ENCODE data around the gene P2RY12. TPM values are rescaled to one million over a fixed set of nuclear protein-coding genes. Genes with fewer than 3 reads are reported as not detected.
A peak's percentile ranks its signal among the peaks of the same experiment; 100 is the strongest.

Gene P2RY12
- total RNA-seq, 6 donors from 2014 or later: 0.22 to 3.9 (median 2.8) TPM; not detected in 1

GRCh38 chr3:151321526-151321925, 63.0 kb downstream of the P2RY12 start:
- ATAC-seq (ENCODE audit: low FRiP score in 2 of 2): no peak
- Histone ChIP-seq H3K4me3 (no peak overlapping the region), H3K9me3 (no peaks in the 10 kb centered on the region), H3K4me1 (peaks cover 0 to 4% (median 0%) of the 10 kb centered on the region in 4 donors), H3K27me3 (no peaks in the 10 kb centered on the region), H3K36me3 (no peaks in the 10 kb centered on the region), H3K27ac (no peak overlapping the region)
- DNase-seq: no peak
- WGBS, 2 donors: 52 to 63% methylated on average over 1 of the region's 1 CpG
- no peak for TF ChIP-seq EP300 (IDR thresholded peaks at IDR 0.05)
- no peak for TF ChIP-seq POLR2A (IDR thresholded peaks at IDR 0.05)
- no peak for TF ChIP-seq POLR2AphosphoS5 (IDR thresholded peaks at IDR 0.05)
- TF ChIP-seq CTCF (IDR thresholded peaks at IDR 0.05): no peak

- WGBS, 2 donors: 71 to 75% methylated on average over 2 of the region's 2 CpGs
- no peak for DNase-seq
- Histone ChIP-seq H3K4me3 (no peak overlapping the region), H3K27ac (no peak overlapping the region), H3K36me3 (no peaks in the 10 kb centered on the region), H3K4me1 (peaks cover 0 to 4% (median 0%) of the 10 kb centered on the region in 4 donors), H3K9me3 (no peaks in the 10 kb centered on the region), H3K27me3 (no peaks in the 10 kb centered on the region)
- ATAC-seq (ENCODE audit: low FRiP score in 2 of 2): no peak
- TF ChIP-seq POLR2A (IDR thresholded peaks at IDR 0.05) (no peak), POLR2AphosphoS5 (IDR thresholded peaks at IDR 0.05) (no peak), CTCF (IDR thresholded peaks at IDR 0.05) (no peak)
Observed at GRCh38 chr3:151320131-151320530, 64.4 kb downstream of the P2RY12 start.

- DNase-seq: no peak
- ATAC-seq (ENCODE audit: low FRiP score in 2 of 2): no peak
- H3K4me3 ChIP-seq: no peak overlapping the region
- H3K27ac ChIP-seq: no peak overlapping the region
- TF ChIP-seq POLR2AphosphoS5 (IDR thresholded peaks at IDR 0.05): no peak
- no peak for TF ChIP-seq CTCF (IDR thresholded peaks at IDR 0.05)
- H3K36me3 ChIP-seq: no peaks in the 10 kb centered on the region
- 82 to 85% methylated on average over 4 of the region's 4 CpGs for WGBS, 2 donors
- peaks cover 0 to 4% (median 0%) of the 10 kb centered on the region in 4 donors for H3K4me1 ChIP-seq
- no peaks in the 10 kb centered on the region for H3K27me3 ChIP-seq
- no peaks in the 10 kb centered on the region for H3K9me3 ChIP-seq
Observed at GRCh38 chr3:151319628-151320027, 64.9 kb downstream of the P2RY12 start.

- Histone ChIP-seq H3K27me3 (no peaks in the 10 kb centered on the region), H3K9me3 (no peaks in the 10 kb centered on the region), H3K4me1 (peaks cover 0 to 4% (median 0%) of the 10 kb centered on the region in 4 donors), H3K27ac (peak overlapping the region in 2 of 4 donors; percentile 53), H3K4me3 (no peak overlapping the region), H3K36me3 (no peaks in the 10 kb centered on the region)
- no peak for DNase-seq
- 70 to 80% methylated on average over 7 of the region's 7 CpGs for WGBS, 2 donors
- ATAC-seq (ENCODE audit: low FRiP score in 2 of 2): no peak
- no peak for TF ChIP-seq POLR2A (IDR thresholded peaks at IDR 0.05)
- TF ChIP-seq CTCF (IDR thresholded peaks at IDR 0.05): no peak
- TF ChIP-seq EP300 (IDR thresholded peaks at IDR 0.05): no peak
- TF ChIP-seq POLR2AphosphoS5 (IDR thresholded peaks at IDR 0.05): no peak
Observed at GRCh38 chr3:151318991-151319390, 65.6 kb downstream of the P2RY12 start.

GRCh38 chr3:151318313-151318712, 66.2 kb downstream of the P2RY12 start:
- H3K4me3 ChIP-seq: no peak overlapping the region
- DNase-seq (no peak), ATAC-seq (ENCODE audit: low FRiP score in 2 of 2) (no peak)
- peak overlapping the region in 2 of 4 donors; percentile 53 for H3K27ac ChIP-seq
- H3K27me3 ChIP-seq: no peaks in the 10 kb centered on the region
- TF ChIP-seq CTCF (IDR thresholded peaks at IDR 0.05) (no peak), EP300 (IDR thresholded peaks at IDR 0.05) (no peak), POLR2A (IDR thresholded peaks at IDR 0.05) (no peak), POLR2AphosphoS5 (IDR thresholded peaks at IDR 0.05) (no peak)
- H3K9me3 ChIP-seq: no peaks in the 10 kb centered on the region
- H3K4me1 ChIP-seq: peaks cover 0 to 4% (median 0%) of the 10 kb centered on the region in 4 donors
- H3K36me3 ChIP-seq: no peaks in the 10 kb centered on the region
